Activated B cell treated with CpG ODN at 0.5 μM for 24 hours (primary cell): ENCODE results near the gene SRGAP3. TPM values are rescaled to one million over a fixed set of nuclear protein-coding genes. Genes with fewer than 3 reads are reported as not detected.

ENCODE experiments used
- ATAC-seq: fragments of 200-7000 bp; cut with Tn5 transposase; one replicate; pipeline ENCODE4 v1.10.0; 2021; ENCODE audit warnings: low read depth, mild to moderate bottlenecking, moderate library complexity
- CTCF ChIA-PET: fragments of 350-600 bp; sonication (Branson Sonifier 250); formaldehyde crosslinking; loops from one replicate; lab custom pipeline; 2021; ENCODE audit warnings: antibody characterized with exemption; lab: Charles Lee
- POLR2A ChIA-PET: fragments of 350-600 bp; sonication (Branson Sonifier 250); formaldehyde crosslinking; loops from one replicate; lab custom pipeline; 2021; ENCODE audit warnings: antibody characterized with exemption; lab: Charles Lee
- DNase-seq: peaks from one replicate; pipeline ENCODE4 v3.0.0; 2022
- H3K27ac Mint-ChIP-seq: one replicate; pipeline ENCODE4 v1.8.0; 2020; ENCODE audit warnings: mixed read lengths
- H3K27me3 Mint-ChIP-seq: one replicate; pipeline ENCODE4 v1.8.0; 2021; ENCODE audit warnings: mixed read lengths
- H3K36me3 Mint-ChIP-seq: one replicate; pipeline ENCODE4 v1.8.0; 2021; ENCODE audit warnings: low read depth, mixed read lengths
- H3K4me1 Mint-ChIP-seq: one replicate; pipeline ENCODE4 v1.8.0; 2021; ENCODE audit warnings: mixed read lengths
- H3K4me3 Mint-ChIP-seq: one replicate; pipeline ENCODE4 v1.8.0; 2020; ENCODE audit warnings: mild to moderate bottlenecking, mixed read lengths
- H3K9me3 Mint-ChIP-seq: one replicate; pipeline ENCODE4 v1.8.0; 2020; ENCODE audit warnings: mixed read lengths
- intact Hi-C: fragments of 100-400 bp; cut with micrococcal nuclease; formaldehyde crosslinking; loops from one replicate; pipeline ENCODE4 v1.15.1; 2024
- total RNA-seq: library from RNA; stranded (reverse); gene quantifications from 2 replicates; pipeline ENCODE4 v1.2.3, GENCODE V29; 2022
- TF ChIP-seq, protein P1 (sequence below): fragments of 200-600 bp; IDR thresholded peaks from one replicate; pipeline ENCODE4 v1.8.0; 2022; ENCODE audit warnings: antibody characterized with exemption, mild to moderate bottlenecking

The SRGAP3 gene
- total RNA-seq, 1 donor from 2014 or later = 0.58 TPM

DNA sequence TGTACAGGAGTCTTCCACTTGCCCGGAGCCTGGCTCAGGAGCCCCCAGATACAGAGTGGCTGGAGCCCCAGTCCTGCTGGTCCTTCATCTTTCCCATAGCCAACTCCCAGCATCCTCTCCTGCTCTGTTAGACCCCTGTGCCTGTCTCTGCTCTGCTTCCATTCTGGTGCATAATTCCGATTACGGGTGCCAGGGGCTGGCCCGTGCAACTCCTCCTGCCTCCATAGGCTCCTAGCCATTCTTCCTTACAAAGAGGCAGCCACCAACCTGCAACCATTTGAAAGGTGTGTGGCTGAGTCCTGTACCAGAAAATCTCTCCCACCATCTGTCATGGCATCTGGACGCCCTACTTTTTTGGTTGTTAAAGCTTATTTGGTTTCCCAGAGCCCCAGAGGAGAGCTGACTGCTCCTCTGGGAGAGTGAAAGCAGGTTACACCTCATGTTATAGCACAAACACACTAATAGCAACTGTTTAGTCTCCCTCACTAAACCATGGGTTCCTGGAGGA, 281.0 kb downstream of the SRGAP3 start:
- H3K27me3 Mint-ChIP-seq = peaks cover 12% of the 10 kb centered on the region
- TF ChIP-seq, protein P1, sequence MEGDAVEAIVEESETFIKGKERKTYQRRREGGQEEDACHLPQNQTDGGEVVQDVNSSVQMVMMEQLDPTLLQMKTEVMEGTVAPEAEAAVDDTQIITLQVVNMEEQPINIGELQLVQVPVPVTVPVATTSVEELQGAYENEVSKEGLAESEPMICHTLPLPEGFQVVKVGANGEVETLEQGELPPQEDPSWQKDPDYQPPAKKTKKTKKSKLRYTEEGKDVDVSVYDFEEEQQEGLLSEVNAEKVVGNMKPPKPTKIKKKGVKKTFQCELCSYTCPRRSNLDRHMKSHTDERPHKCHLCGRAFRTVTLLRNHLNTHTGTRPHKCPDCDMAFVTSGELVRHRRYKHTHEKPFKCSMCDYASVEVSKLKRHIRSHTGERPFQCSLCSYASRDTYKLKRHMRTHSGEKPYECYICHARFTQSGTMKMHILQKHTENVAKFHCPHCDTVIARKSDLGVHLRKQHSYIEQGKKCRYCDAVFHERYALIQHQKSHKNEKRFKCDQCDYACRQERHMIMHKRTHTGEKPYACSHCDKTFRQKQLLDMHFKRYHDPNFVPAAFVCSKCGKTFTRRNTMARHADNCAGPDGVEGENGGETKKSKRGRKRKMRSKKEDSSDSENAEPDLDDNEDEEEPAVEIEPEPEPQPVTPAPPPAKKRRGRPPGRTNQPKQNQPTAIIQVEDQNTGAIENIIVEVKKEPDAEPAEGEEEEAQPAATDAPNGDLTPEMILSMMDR = no peak
- peaks cover 1% of the 10 kb centered on the region for H3K36me3 Mint-ChIP-seq
- intact Hi-C loops = loop anchor here (10.0 kb wide), 1 partner anchor 756 kb away; no protein-coding TSS in a partner anchor
- peaks cover 11% of the 10 kb centered on the region for H3K4me1 Mint-ChIP-seq
- H3K4me3 Mint-ChIP-seq = no peak overlapping the region
- no peak overlapping the region for H3K27ac Mint-ChIP-seq
- H3K9me3 Mint-ChIP-seq = no peaks in the 10 kb centered on the region
- no peak for ATAC-seq
- CTCF ChIA-PET = interaction anchor here (1.5 to 9.5 kb wide), 2 partner anchors 19 to 334 kb away, joined by 3 to 93 read pairs; no protein-coding TSS in a partner anchor
- no peak for DNase-seq
- POLR2A ChIA-PET = no interaction called here

DNA sequence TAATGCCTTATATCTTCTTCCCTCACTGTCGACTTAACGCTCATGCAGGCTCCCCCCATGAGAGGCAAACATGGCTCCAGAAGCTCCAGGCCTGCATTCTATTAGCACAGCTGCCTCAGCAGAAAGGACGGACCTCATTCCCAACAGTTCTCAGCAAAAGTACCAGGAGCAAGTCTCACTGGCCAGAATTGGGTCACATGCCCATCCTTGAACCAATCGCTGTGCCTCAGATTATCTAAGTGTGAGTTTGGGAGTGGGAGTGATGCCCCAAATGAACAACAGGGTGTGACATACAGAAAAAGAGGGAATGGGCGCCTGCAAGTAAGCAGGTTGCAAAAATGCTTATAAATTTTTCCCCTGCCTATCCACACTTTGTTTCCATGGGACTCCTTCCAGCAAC, 281.9 kb downstream of the SRGAP3 start:
- H3K27ac Mint-ChIP-seq = no peak overlapping the region
- peaks cover 5% of the 10 kb centered on the region for H3K36me3 Mint-ChIP-seq
- POLR2A ChIA-PET = no interaction called here
- TF ChIP-seq, protein P1 = no peak
- intact Hi-C loops = loop anchor here (10.0 kb wide), 1 partner anchor 757 kb away; no protein-coding TSS in a partner anchor
- CTCF ChIA-PET = no interaction called here
- H3K4me3 Mint-ChIP-seq = no peak overlapping the region
- ATAC-seq = no peak
- peaks cover 12% of the 10 kb centered on the region for H3K27me3 Mint-ChIP-seq
- H3K9me3 Mint-ChIP-seq = no peaks in the 10 kb centered on the region
- peaks cover 19% of the 10 kb centered on the region for H3K4me1 Mint-ChIP-seq
- DNase-seq = no peak

DNA sequence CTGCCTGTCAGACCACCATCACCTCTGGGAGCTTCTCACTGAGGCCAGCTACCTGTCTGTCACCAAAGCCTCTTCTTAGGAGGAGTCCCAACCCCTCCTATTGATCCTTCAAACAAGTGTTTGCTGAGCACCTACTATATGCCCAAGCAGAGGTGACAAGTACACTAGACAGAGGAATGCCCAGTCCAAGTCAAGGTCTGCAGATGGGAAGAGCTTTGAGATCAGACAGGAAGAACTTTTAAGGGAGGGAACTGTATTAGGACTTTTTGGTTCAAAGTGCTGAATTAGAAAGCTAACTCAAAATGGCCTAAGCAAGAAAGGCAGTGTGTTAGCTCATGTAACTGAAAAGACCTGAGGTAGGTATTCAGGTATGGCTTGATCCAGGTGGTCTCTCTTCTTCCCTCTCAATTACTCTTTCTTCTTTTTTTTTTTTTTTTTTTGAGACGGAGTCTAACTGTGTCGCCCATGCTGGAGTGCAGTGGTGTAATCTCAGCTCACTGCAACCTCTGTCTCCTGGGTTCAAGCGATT, 282.6 kb downstream of the SRGAP3 start:
- H3K4me1 Mint-ChIP-seq = peaks cover 26% of the 10 kb centered on the region
- CTCF ChIA-PET = interaction anchor here (0.8 to 1.1 kb wide), 2 partner anchors 12 to 283 kb away, joined by 3 read pairs; partner anchors contain the start of gene SRGAP3
- TF ChIP-seq, protein P1 = no peak
- ATAC-seq = no peak
- POLR2A ChIA-PET = no interaction called here
- no peak for DNase-seq
- H3K27me3 Mint-ChIP-seq = peaks cover 12% of the 10 kb centered on the region
- no peaks in the 10 kb centered on the region for H3K9me3 Mint-ChIP-seq
- H3K4me3 Mint-ChIP-seq = no peak overlapping the region
- intact Hi-C loops = loop anchor here (10.0 kb wide), 1 partner anchor 758 kb away; no protein-coding TSS in a partner anchor
- peaks cover 5% of the 10 kb centered on the region for H3K36me3 Mint-ChIP-seq
- H3K27ac Mint-ChIP-seq = no peak overlapping the region

GRCh38 chr3:8966150-8966819, 283.2 kb downstream of the SRGAP3 start:
- ATAC-seq = no peak
- Mint-ChIP-seq H3K27me3 (peaks cover 12% of the 10 kb centered on the region), H3K36me3 (peaks cover 5% of the 10 kb centered on the region), H3K4me3 (no peak overlapping the region), H3K27ac (no peak overlapping the region), H3K4me1 (peaks cover 25% of the 10 kb centered on the region), H3K9me3 (no peaks in the 10 kb centered on the region)
- ChIA-PET CTCF (interaction anchor here (0.8 to 1.1 kb wide), 2 partner anchors 11 to 283 kb away, joined by 3 read pairs; partner anchors contain the start of gene SRGAP3), POLR2A (no interaction called here)
- no peak for DNase-seq
- TF ChIP-seq, protein P1 = no peak
- intact Hi-C loops = loop anchor here (10.0 kb wide), 1 partner anchor 759 kb away; no protein-coding TSS in a partner anchor
